ENCODE results near the gene PUDP. TPM values are rescaled to one million over a fixed set of nuclear protein-coding genes. Genes with fewer than 3 reads are reported as not detected.

PUDP gene
- polyA plus RNA-seq, 1 experiment, result 32.0 TPM

- ChIA-PET CTCF (no interaction called here), POLR2A (no interaction called here)
- no peak overlapping the region for H3K4me3 ChIP-seq (ENCODE audit: low read depth, low read length)
- H3K27ac ChIP-seq (ENCODE audit: low read depth, low read length), result no peak overlapping the region
- no peaks in the 10 kb centered on the region for H3K27me3 ChIP-seq (ENCODE audit: control insufficient read depth, insufficient read depth, low read length)
- no peak for TF ChIP-seq CTCF (IDR thresholded peaks at IDR 0.05; ENCODE audit: low read depth, low read length)
- H3K9me3 ChIP-seq (ENCODE audit: control insufficient read depth, insufficient read depth, low read length), result no peaks in the 10 kb centered on the region
- DNase-seq (ENCODE audit: low read depth, low spot score), result no peak
These were observed 88.1 kb downstream of the PUDP start for GRCh38 chrX:7059859-7060258.

- POLR2A ChIA-PET, result no interaction called here
- Histone ChIP-seq H3K27me3 (ENCODE audit: control insufficient read depth, insufficient read depth, low read length) (no peaks in the 10 kb centered on the region), H3K9me3 (ENCODE audit: control insufficient read depth, insufficient read depth, low read length) (no peaks in the 10 kb centered on the region), H3K4me3 (ENCODE audit: low read depth, low read length) (no peak overlapping the region), H3K27ac (ENCODE audit: low read depth, low read length) (no peak overlapping the region)
- no peak for DNase-seq (ENCODE audit: low read depth, low spot score)
- TF ChIP-seq CTCF (IDR thresholded peaks at IDR 0.05; ENCODE audit: low read depth, low read length), result no peak
- CTCF ChIA-PET, result no interaction called here
These were observed 88.6 kb downstream of the PUDP start for GRCh38 chrX:7059214-7059838.

GRCh38 chrX:7055386-7056137, 92.4 kb downstream of the PUDP start:
- POLR2A ChIA-PET, result no interaction called here
- DNase-seq (ENCODE audit: low read depth, low spot score), result no peak
- TF ChIP-seq CTCF (IDR thresholded peaks at IDR 0.05; ENCODE audit: low read depth, low read length), result no peak

GRCh38 chrX:7054219-7055216, 93.4 kb downstream of the PUDP start:
- Histone ChIP-seq H3K27me3 (ENCODE audit: control insufficient read depth, insufficient read depth, low read length) (no peaks in the 10 kb centered on the region), H3K4me3 (ENCODE audit: low read depth, low read length) (no peak overlapping the region), H3K27ac (ENCODE audit: low read depth, low read length) (no peak overlapping the region), H3K9me3 (ENCODE audit: control insufficient read depth, insufficient read depth, low read length) (no peaks in the 10 kb centered on the region)
- DNase-seq (ENCODE audit: low read depth, low spot score), result no peak
- POLR2A ChIA-PET, result no interaction called here
- TF ChIP-seq CTCF (IDR thresholded peaks at IDR 0.05; ENCODE audit: low read depth, low read length), result no peak
- CTCF ChIA-PET, result no interaction called here

More at GRCh38 chrX:7055386-7056137, 92.4 kb downstream of the PUDP start:
- Histone ChIP-seq H3K27me3 (ENCODE audit: control insufficient read depth, insufficient read depth, low read length) (no peaks in the 10 kb centered on the region), H3K27ac (ENCODE audit: low read depth, low read length) (no peak overlapping the region), H3K4me3 (ENCODE audit: low read depth, low read length) (no peak overlapping the region), H3K9me3 (ENCODE audit: control insufficient read depth, insufficient read depth, low read length) (no peaks in the 10 kb centered on the region)
- CTCF ChIA-PET, result no interaction called here

All from AG04450 (cell line).